Right cardiac atrium (tissue), 5 donors: ENCODE data around the gene DLX5. TPM values are rescaled to one million over a fixed set of nuclear protein-coding genes. Genes with fewer than 3 reads are reported as not detected.

Experiments used
- ATAC-seq, 2 donors: fragments of 200-7000 bp; cut with Tn5 transposase; one replicate each; pipeline versions ENCODE4 v1.8.0 to v1.9.1; 2020; ENCODE audit warnings: moderate library complexity in 2 of 2, mild to moderate bottlenecking in 1 of 2
- DNase-seq, 3 donors: peaks; one replicate each; pipeline ENCODE4 v3.0.0-alpha.2; 2020
- H3K27ac ChIP-seq: one replicate; pipeline ENCODE4 v1.5.1; 2013; ENCODE audit warnings: mild to moderate bottlenecking, low read length, control low read depth, moderate library complexity
- H3K27me3 ChIP-seq: one replicate; pipeline ENCODE4 v1.6.1; 2013; ENCODE audit not compliant: control insufficient read depth, insufficient read depth
- H3K4me1 ChIP-seq: one replicate; pipeline ENCODE4 v1.6.1; 2013; ENCODE audit warnings: low read length; ENCODE audit not compliant: control insufficient read depth, insufficient read depth
- H3K4me3 ChIP-seq: one replicate; pipeline ENCODE4 v1.5.1; 2013; ENCODE audit warnings: low read length, control low read depth
- H3K9me3 ChIP-seq: one replicate; pipeline ENCODE4 v1.6.1; 2013; ENCODE audit warnings: low read length; ENCODE audit not compliant: control insufficient read depth
- WGBS: extraction: QIAGEN DNeasy Blood & Tissue Kit; methylation state at CpG from one replicate; pipeline ENCODE4 v1.1.7; 2013; 5-methylcytosine and 5-hydroxymethylcytosine counted together
- intact Hi-C, 4 donors: fragments of 100-400 bp; cut with DNase I; formaldehyde crosslinking; loops; one replicate each; pipeline versions ENCODE4 v1.11.0 to v1.14.0; 2022 to 2023
- polyA plus RNA-seq: library from polyadenylated mRNA; stranded (reverse); fragments of 200-250 nt; gene quantifications from one replicate; pipeline ENCODE4 v1.2.3, GENCODE V29; 2013
- total RNA-seq, 4 donors: library from RNA; stranded (reverse); fragmentation: NEBNext Ultra II Directional; extraction: Animal tissue kit (Norgen Biotek cat#: 25700); gene quantifications; one replicate each; pipeline ENCODE4 v1.2.1, GENCODE V29; 2021
- donor health status: healthy with polysubstance abuse.
- donor health status: DM: no; HTN: yes; CAD: no.
- donor health status: DM: no; HTN: no; CAD: no.
- donor health status: DM: no; HTN: yes; CAD: no; lungs with severe emphysema.
- donor health status: DM: yes; HTN: yes; CAD: no.

DLX5 gene
- total and polyA plus RNA-seq, 5 donors = 0.27 TPM; not detected in 4

DNA sequence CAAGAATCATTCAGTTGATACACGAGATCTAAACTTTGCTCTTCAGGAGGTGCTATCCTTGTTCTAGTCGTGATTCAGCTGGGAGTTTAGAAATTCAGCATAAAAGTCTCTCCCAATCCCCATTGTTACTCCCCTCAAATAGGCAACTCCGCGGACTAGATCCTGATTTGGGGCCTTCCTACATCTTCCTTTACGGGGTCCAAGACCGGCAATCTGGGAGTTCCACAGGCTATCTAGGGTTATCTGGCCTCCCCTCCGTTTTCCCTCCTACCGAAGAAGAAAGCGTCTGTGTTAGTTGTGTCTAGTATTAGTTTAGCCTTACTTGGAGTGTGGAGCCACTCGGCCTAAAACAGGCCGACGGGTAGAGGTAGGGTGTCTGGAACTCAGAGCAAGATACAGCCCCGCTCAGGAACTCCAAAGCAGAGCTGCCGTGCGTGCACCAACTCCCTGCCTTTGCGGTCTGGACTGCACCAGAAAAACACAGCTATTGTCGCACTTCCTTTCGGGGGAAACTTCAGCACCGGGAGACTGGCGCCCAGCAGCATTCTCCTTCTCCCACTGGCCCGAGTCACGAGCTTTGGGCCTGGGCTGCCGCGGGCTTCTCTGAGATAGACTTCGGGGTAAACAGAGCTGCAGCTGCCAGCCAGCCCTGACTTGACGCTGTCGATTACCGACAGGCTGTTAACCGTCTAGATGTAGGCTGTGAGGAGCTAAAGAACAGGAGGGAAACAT is 1.5 kb upstream of the DLX5 start:
- Histone ChIP-seq H3K27me3 (no peaks in the 10 kb centered on the region), H3K4me1 (peaks cover 3% of the 10 kb centered on the region), H3K9me3 (no peaks in the 10 kb centered on the region), H3K27ac (no peak overlapping the region), H3K4me3 (peak overlapping the region; percentile 66)
- intact Hi-C loops = loop anchor here (5.0 to 10.0 kb wide), 6 partner anchors 611 to 1111 kb away; no protein-coding TSS in a partner anchor
- DNase-seq (peak in 1 of 3 donors; percentile 67), ATAC-seq (peak; percentile 9 to 36)
- 19% methylated on average over 29 of the region's 29 CpGs for WGBS

DNA sequence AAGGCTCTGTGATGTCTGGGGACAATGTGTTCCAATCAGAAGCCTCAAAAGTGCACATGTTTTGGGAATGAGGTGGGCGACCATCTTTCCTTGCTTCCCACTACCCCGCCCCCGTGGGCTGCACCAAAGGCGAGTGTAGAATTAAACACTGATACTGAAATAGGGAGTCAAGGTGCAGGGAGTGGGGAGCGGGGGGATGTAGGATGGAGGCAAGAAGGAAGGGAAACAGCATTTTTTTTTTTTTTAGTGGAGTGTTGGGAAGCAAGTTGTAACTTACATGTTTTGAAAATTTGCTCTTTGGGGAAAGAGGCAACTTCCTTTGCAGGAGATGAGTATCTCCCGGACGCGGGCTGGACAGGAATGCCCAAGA is 484 bp upstream of the DLX5 start:
- Histone ChIP-seq H3K4me1 (peaks cover 5% of the 10 kb centered on the region), H3K27ac (no peak overlapping the region), H3K27me3 (no peaks in the 10 kb centered on the region), H3K9me3 (no peaks in the 10 kb centered on the region), H3K4me3 (peak overlapping the region; percentile 51)
- intact Hi-C loops = loop anchor here (5.0 to 10.0 kb wide), 6 partner anchors 610 to 1110 kb away; no protein-coding TSS in a partner anchor
- ATAC-seq (no peak), DNase-seq (no peak)
- WGBS = 6% methylated on average over 8 of the region's 8 CpGs

DNA sequence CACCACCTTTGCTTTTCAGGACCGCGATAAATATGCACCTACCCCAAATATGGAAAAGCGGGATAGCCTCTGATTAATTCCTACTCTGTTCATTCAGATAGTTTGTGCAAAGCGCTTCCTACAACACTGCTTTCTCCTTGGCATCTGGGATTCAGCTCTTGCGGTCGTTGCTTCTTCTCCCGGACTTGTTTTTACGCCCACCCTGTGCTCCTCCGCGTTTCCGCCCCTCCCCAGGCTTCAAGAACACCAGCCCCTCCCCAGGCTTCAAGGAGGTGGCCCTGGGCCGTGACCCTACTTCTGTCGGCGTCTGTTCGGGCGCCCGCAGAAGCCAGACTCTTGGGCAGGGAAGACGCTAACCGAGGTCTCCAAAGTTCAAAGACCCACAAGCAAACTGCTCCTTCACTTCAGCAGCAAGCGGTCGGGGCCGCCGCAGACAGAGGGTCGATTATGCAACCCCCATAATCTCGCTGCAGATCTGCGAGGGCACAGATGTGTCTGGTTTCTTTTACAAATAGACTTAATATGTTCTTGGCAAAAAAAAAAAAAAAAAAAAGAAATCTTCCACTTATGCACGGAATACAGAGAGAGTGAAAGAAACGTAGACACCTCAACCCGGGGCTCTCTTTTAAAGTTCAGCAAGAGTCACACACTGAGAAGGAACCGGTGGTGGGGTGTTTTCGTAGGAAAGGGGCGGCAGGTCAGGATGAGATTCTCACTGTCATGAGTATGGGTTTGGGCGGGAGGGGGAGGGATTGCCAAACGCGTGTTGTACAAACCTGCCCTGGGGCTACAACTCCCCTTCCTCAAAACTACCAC is 1.9 kb downstream of the DLX5 start:
- 9% methylated on average over 35 of the region's 35 CpGs for WGBS
- Histone ChIP-seq H3K4me1 (peaks cover 5% of the 10 kb centered on the region), H3K4me3 (no peak overlapping the region), H3K27ac (no peak overlapping the region), H3K27me3 (no peaks in the 10 kb centered on the region), H3K9me3 (peaks cover 2% of the 10 kb centered on the region)
- ATAC-seq = no peak
- intact Hi-C loops = loop anchor here (10.0 kb wide), 3 partner anchors 608 to 1108 kb away; no protein-coding TSS in a partner anchor
- no peak for DNase-seq

DNA sequence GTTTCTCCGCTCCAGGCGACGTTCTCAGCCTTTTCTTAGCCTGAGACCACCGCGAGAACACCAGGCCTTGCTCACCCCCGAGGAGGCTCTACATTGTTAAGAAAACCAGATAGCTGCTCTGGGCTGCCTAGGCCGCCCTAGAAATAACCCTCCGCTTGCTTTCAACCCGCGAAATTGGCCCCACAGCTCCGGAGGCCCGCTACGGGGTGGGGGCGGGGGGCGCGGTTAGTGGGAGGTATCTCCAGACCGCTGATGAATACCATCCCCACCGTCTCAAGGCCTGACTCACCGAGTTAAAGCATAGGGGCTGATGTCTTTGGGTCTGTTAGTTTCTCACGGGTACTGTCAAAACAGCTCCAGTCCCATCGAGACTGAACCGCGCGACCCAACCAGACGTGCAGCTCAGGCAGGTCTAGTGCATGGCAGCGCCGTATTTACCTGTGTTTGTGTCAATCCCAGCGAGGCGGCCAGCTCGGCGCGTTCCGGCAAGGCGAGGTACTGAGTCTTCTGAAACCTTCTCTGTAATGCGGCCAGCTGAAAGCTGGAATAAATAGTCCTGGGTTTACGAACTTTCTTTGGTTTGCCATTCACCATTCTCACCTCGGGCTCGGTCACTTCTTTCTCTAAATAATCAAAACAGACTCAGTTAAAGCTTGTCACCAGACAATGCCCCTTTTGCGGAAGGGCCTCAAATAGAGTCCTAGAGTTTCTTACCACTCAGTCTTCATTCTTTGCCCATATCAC is 2.7 kb downstream of the DLX5 start:
- 15% methylated on average over 39 of the region's 39 CpGs for WGBS
- peak overlapping the region; percentile 12 for H3K4me3 ChIP-seq
- no peaks in the 10 kb centered on the region for H3K27me3 ChIP-seq
- DNase-seq (peak in 1 of 3 donors; percentile 38), ATAC-seq (no peak)
- H3K9me3 ChIP-seq = peaks cover 2% of the 10 kb centered on the region
- intact Hi-C loops = loop anchor here (10.0 kb wide), 3 partner anchors 607 to 1107 kb away; no protein-coding TSS in a partner anchor
- H3K27ac ChIP-seq = no peak overlapping the region
- H3K4me1 ChIP-seq = peaks cover 8% of the 10 kb centered on the region

DNA sequence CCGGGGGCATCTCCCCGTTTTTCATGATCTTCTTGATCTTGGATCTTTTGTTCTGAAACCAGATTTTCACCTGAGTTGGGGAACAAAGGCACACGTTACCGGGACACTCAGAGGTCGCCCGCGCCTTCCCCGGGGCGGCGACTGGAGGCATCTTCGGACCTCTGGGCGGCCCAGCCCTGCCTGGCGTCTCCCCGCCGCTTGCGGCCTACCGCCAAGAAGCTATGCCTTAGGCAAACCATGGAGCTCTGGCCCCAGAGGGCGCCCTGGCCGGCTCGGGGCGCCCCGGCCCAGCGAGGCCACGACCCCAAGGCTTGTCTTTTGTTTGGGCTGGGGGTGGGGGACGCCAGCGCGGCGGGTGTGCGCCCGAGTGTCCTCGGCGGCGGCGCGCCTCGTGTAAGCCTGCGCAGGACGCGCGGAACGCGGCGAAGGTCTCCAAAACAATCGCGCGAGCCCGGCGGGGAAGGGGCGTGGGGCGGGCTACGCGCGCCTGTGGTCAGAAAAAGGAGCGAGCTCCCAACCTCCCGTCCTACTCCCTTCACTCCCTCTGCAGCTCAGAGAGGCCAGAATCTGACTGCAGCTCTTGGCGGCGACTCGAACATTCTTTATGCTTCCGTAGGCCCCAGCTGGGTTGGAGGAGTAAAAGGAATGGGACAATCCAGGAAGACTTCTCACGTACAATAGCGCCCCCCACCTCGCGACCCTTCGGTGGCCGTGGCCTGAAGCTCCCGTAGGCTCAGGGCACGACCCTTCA is 3.5 kb downstream of the DLX5 start:
- Histone ChIP-seq H3K27ac (no peak overlapping the region), H3K27me3 (no peaks in the 10 kb centered on the region), H3K9me3 (peaks cover 2% of the 10 kb centered on the region), H3K4me1 (peaks cover 8% of the 10 kb centered on the region), H3K4me3 (peak overlapping the region; percentile 12)
- WGBS = 9% methylated on average over 67 of the region's 67 CpGs
- DNase-seq (no peak), ATAC-seq (no peak)
- intact Hi-C loops = loop anchor here (10.0 kb wide), 3 partner anchors 606 to 1106 kb away; no protein-coding TSS in a partner anchor

DNA sequence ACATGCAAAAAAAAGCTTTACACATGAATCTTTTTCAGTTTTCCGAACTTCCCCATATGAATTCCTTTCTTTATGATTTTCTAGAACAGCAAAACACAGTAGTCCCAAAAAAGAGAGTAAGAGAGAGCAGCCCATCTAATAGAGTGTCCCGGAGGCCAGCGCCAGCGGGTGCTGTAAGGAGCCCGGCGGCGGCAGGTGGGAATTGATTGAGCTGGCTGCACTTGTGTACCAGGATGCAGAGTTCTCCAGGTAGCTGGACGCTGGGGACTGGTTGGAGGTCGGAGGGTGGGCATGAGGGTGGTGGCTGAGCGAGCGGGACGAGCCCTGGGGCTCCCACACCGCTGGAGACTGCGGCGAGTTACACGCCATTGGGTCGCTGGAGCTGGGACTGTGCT is 4.0 kb downstream of the DLX5 start:
- Histone ChIP-seq H3K4me1 (peaks cover 8% of the 10 kb centered on the region), H3K9me3 (peaks cover 2% of the 10 kb centered on the region), H3K27me3 (no peaks in the 10 kb centered on the region), H3K4me3 (no peak overlapping the region), H3K27ac (no peak overlapping the region)
- 15% methylated on average over 17 of the region's 17 CpGs for WGBS
- no peak for DNase-seq
- ATAC-seq = no peak
- intact Hi-C loops = loop anchor here (10.0 kb wide), 3 partner anchors 606 to 1106 kb away; no protein-coding TSS in a partner anchor

DNA sequence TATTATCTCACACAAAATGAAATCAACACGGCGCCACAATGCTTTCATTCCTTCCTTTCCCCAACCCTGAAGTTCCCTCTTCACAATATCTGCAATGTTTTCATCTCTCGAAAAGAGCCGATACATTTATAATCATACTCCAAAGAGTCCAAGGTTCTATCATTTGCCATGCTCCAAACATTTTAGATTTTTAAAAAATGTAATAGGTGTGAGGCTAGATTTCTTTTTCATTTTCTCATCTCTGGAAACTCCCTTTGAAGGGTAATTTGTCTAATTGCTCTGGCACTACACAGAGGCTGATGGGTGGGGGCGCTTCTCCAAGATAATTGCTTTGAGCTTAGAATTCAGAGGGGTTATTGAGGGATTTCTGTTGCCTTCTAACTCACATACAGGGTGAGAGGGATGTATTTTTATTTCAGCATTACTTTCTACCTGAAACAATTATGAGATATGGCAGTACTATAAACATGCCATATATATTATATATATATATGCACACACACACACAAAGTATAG is 4.9 kb downstream of the DLX5 start:
- Histone ChIP-seq H3K27ac (no peak overlapping the region), H3K4me3 (no peak overlapping the region), H3K4me1 (peaks cover 8% of the 10 kb centered on the region), H3K9me3 (peaks cover 2% of the 10 kb centered on the region), H3K27me3 (no peaks in the 10 kb centered on the region)
- WGBS = 15% methylated on average over 5 of the region's 5 CpGs
- ATAC-seq = no peak
- intact Hi-C loops = loop anchor here (10.0 kb wide), 3 partner anchors 605 to 1105 kb away; no protein-coding TSS in a partner anchor
- no peak for DNase-seq

DNA sequence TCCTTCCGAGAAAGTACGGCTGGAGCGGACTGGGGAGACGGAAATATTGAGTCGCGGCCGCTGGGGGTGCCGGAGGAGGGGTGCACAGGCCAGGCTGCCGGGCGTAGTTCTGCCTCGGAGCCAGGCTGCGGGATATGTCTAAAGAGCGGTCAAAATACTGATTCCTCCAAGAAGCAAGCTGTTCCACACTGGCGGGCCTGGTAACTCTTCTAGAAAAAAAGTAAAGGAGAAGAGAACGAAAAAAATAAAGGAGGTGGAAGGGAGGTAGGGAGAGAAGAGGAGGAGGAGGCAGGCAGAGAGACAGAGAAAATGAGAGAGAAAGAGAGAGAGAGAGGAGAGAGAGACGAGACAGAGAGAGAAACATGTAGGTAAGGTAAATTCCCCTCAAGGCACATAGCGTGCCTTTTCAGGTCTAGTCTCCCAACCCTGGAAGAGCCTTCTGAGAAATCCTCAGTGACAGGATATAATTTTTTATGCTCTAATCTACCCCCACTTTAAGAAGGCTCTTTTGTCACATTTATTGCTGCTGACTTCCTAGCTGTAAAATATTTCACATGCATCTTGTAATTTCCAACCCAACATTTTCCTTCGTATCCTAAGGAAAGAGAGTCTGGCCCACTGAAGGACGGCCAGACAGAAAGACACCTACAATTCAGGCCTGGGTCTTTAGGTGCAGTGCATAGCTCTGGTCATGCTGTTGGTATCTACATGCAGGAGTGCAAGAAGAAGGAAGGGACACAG is 5.7 kb downstream of the DLX5 start:
- H3K9me3 ChIP-seq = peaks cover 2% of the 10 kb centered on the region
- ATAC-seq = no peak
- 12% methylated on average over 19 of the region's 19 CpGs for WGBS
- H3K27ac ChIP-seq = no peak overlapping the region
- DNase-seq = no peak
- peaks cover 4% of the 10 kb centered on the region for H3K27me3 ChIP-seq
- H3K4me1 ChIP-seq = peaks cover 5% of the 10 kb centered on the region
- intact Hi-C loops = no loop called here
- H3K4me3 ChIP-seq = no peak overlapping the region

DNA sequence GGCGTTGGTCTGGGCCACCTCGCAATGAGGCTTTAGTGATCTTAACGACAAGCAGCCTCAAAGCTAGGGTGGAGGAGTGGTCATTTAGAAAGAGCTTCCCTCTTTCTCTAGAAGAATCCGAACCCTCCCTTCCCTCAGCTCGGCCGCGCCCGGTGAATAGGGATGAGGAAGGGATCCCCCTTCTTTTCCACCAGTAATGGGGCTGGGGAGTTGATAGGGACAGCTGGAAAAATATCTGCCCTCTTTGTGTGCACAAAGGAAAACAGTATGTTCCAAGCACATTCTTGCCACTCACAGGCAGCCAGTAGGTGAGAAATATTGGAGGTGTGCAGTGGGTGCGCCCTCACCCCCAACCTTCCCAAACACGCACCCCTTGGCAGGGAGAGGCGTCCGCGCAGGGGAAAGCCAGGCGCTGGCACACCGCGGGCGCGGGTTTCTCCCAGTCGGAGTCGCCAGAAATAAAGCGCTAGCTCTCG is 6.5 kb downstream of the DLX5 start:
- H3K9me3 ChIP-seq = peaks cover 3% of the 10 kb centered on the region
- peaks cover 5% of the 10 kb centered on the region for H3K4me1 ChIP-seq
- 6% methylated on average over 22 of the region's 22 CpGs for WGBS
- no peak overlapping the region for H3K4me3 ChIP-seq
- no peak for ATAC-seq
- H3K27me3 ChIP-seq = peaks cover 4% of the 10 kb centered on the region
- no peak overlapping the region for H3K27ac ChIP-seq
- DNase-seq = no peak
- intact Hi-C loops = no loop called here
